IMR-90 (cell line): ENCODE results near the gene ARF1.
"Not testable (repeated sequence)": the region's sequence is repeated elsewhere in the genome, so short reads cannot be mapped to it uniquely, and the experiment has no call there.

ENCODE experiments used
- CEBPB ChIP-seq: IDR thresholded peaks from 2 replicates; pipeline ENCODE4 v1.6.1; 2012; ENCODE audit warnings: low read depth, low read length, improper control_type of control experiment
- CHD1 ChIP-seq: IDR thresholded peaks from 2 replicates; pipeline ENCODE4 v1.6.1; 2012; ENCODE audit warnings: low read depth, low read length, improper control_type of control experiment
- CTCF ChIP-seq: conservative IDR thresholded peaks from 2 replicates; pipeline ENCODE4 v1.5.1; 2012; ENCODE audit warnings: mild to moderate bottlenecking, low read depth, low read length, improper control_type of control experiment
- ELK1 ChIP-seq: fragments of 150-350 bp; IDR thresholded peaks from 2 replicates; pipeline ENCODE4 v1.6.1; 2016; ENCODE audit warnings: low read depth, mild to moderate bottlenecking, low read length, moderate library complexity, borderline replicate concordance
- FOS ChIP-seq: fragments of 150-350 bp; IDR thresholded peaks from 2 replicates; pipeline ENCODE4 v1.6.1; 2016; ENCODE audit warnings: low read depth, low read length
- MAFK ChIP-seq: IDR thresholded peaks from 2 replicates; pipeline ENCODE4 v1.6.1; 2012; ENCODE audit warnings: low read depth, low read length, improper control_type of control experiment
- POLR2A ChIP-seq: IDR thresholded peaks from 2 replicates; pipeline ENCODE4 v1.6.1; 2012; ENCODE audit warnings: mild to moderate bottlenecking, low read depth, low read length
- RAD21 ChIP-seq: IDR thresholded peaks from 2 replicates; pipeline ENCODE4 v1.6.1; 2012; ENCODE audit warnings: low read length, improper control_type of control experiment
- RCOR1 ChIP-seq: IDR thresholded peaks from 2 replicates; pipeline ENCODE4 v1.6.1; 2012; ENCODE audit warnings: mild to moderate bottlenecking, low read length, improper control_type of control experiment; ENCODE audit not compliant: insufficient replicate concordance
- RFX5 ChIP-seq: IDR thresholded peaks from 2 replicates; pipeline ENCODE4 v1.8.0; 2012; ENCODE audit warnings: low read depth, mild to moderate bottlenecking, low read length, moderate library complexity
- SMC3 ChIP-seq: fragments of 150-350 bp; IDR thresholded peaks from 2 replicates; pipeline ENCODE4 v1.6.1; 2016; ENCODE audit warnings: low read depth, mild to moderate bottlenecking, antibody characterized with exemption, low read length, moderate library complexity
- USF2 ChIP-seq: fragments of 150-350 bp; IDR thresholded peaks from 2 replicates; pipeline ENCODE4 v1.6.1; 2017; ENCODE audit warnings: mild to moderate bottlenecking, antibody characterized with exemption, low read length, low read depth

GRCh38 chr1:228111315-228111714 is 28.8 kb downstream of the ARF1 start:
- not testable (repeated sequence) for TF ChIP-seq CTCF, POLR2A, FOS, SMC3, RAD21, CEBPB, RCOR1, USF2, MAFK, ELK1, RFX5, CHD1
